ENCODE results near the gene RAI1.

RAI1 gene

GRCh38 chr17:17839791-17840707, 158.8 kb downstream of the RAI1 start:
- no peak for TF ChIP-seq CTCF (IDR thresholded peaks at IDR 0.05; ENCODE audit: borderline replicate concordance, insufficient read depth, low read depth, low read length)
- H3K4me3 ChIP-seq (ENCODE audit: low read depth, low read length) = peak overlapping the region; percentile 61

DNA sequence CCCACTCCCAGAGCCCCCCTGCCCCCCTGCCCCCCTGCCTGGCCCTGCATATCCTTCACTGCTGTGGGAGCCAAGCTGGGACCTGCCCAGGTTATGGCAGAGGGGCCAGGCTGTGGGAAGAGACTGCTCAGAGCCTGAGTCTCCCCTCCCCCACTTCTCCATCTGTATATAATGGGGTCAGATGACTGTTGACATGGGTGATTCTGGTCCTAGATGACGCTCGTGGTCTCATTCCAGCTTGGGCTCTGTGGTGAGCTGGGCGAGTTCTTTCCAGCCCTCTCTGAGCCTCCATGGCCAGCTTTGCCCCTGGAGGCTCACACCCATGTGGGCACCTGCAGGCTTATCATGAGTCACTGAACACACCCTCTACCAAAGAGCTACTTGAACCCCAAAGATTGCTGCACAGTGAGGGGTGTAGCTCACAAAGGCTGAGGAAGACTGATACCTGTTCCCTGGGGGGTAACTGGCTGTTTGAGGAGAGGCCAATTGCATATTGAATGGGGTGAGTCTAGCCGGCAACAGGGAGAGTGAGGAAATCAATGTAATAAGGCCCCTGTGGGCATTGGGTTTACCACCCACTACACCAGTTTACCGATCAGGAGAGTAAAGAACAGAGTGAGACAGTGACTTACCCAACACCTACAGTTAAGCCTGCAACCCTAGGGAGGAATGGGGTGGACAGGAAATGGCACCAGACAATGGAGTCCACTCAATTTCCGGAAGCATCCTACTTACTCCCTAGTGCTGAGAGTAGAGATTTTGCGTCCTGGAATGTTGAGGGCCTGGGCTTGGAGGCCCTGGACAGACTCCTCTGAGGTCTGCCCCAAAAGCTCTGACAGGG, 159.7 kb downstream of the RAI1 start:
- no peak overlapping the region for H3K4me3 ChIP-seq (ENCODE audit: low read depth, low read length)
- TF ChIP-seq CTCF (IDR thresholded peaks at IDR 0.05; ENCODE audit: borderline replicate concordance, insufficient read depth, low read depth, low read length) = no peak

- no peak overlapping the region for H3K4me3 ChIP-seq (ENCODE audit: low read depth, low read length)
- no peak for TF ChIP-seq CTCF (IDR thresholded peaks at IDR 0.05; ENCODE audit: borderline replicate concordance, insufficient read depth, low read depth, low read length)
These were observed 160.4 kb downstream of the RAI1 start for GRCh38 chr17:17841601-17842025.

DNA sequence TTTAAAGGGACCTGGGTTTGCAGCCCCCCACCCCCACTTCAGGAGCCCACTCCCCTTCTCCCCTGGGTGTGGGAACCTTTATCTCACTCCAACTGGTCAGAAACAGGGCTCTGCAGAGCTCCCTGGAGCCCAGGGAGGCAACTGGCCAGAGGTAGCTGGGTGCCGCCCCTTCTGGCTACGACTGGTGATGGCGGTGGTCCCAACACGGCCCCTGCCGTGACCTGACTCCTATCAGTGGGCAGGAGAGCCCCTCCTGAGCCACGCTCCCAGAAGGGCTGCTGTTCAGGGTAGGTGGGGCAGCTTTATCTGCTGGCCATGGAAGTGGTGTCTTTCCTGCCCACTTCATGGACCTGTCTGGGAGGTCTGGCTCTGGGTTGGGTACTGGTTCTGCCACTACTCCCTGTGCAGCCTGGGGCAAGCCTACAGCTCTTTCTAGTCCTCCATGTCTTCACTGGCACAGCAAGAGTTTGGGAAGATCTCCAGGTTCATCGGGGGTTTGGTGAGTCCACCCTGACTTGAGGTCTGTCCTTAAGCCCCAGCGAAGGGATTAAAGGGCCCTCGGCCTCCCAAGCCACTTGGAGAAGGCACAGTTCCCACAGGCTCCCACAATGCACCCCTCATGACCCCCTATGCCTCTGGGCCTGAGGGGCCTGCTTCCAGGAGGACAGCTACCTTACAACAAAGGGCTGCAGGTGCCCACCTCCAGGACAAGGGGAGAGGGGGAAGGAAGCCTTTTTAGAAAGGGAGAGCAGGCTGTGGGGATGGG, 161.0 kb downstream of the RAI1 start:
- H3K4me3 ChIP-seq (ENCODE audit: low read depth, low read length) = no peak overlapping the region
- no peak for TF ChIP-seq CTCF (IDR thresholded peaks at IDR 0.05; ENCODE audit: borderline replicate concordance, insufficient read depth, low read depth, low read length)

- no peak for TF ChIP-seq CTCF (IDR thresholded peaks at IDR 0.05; ENCODE audit: borderline replicate concordance, insufficient read depth, low read depth, low read length)
- no peak overlapping the region for H3K4me3 ChIP-seq (ENCODE audit: low read depth, low read length)
These were observed 161.8 kb downstream of the RAI1 start for GRCh38 chr17:17843096-17843495.

- no peak for TF ChIP-seq CTCF (IDR thresholded peaks at IDR 0.05; ENCODE audit: borderline replicate concordance, insufficient read depth, low read depth, low read length)
- H3K4me3 ChIP-seq (ENCODE audit: low read depth, low read length) = no peak overlapping the region
These were observed 162.8 kb downstream of the RAI1 start for GRCh38 chr17:17844079-17844478.

All from GM12875 (cell line).